Spleen (tissue), 11 donors: ENCODE results near the gene ANKRD6. TPM values are rescaled to one million over a fixed set of nuclear protein-coding genes. Genes with fewer than 3 reads are reported as not detected.

Experiments used
- DNase-seq: peaks from one replicate; pipeline ENCODE4 v3.0.0-alpha.2; 2020
- H3K27ac ChIP-seq, 8 donors: fragments of 200-600 bp; sonication (generic) in 7 of 8; 1 replicate in 4 of 8; 2 replicates in 4 of 8; pipeline versions ENCODE4 v1.5.0 to v1.8.0; 2016 to 2021; ENCODE audit warnings: inconsistent platforms in 4 of 8, mild to moderate bottlenecking in 4 of 8, moderate library complexity in 1 of 8
- H3K27me3 ChIP-seq, 7 donors: fragments of 200-600 bp; sonication (generic) in 6 of 7; replicated peaks in 1 of 7; 1 replicate in 4 of 7; 2 replicates in 3 of 7; pipeline versions ENCODE4 v1.5.0 to v1.8.0; 2016 to 2021; ENCODE audit warnings: inconsistent platforms in 3 of 7, mild to moderate bottlenecking in 1 of 7
- H3K36me3 ChIP-seq, 6 donors: fragments of 200-600 bp; sonication (generic) in 5 of 6; 1 replicate in 4 of 6; 2 replicates in 2 of 6; pipeline versions ENCODE4 v1.5.0 to v1.8.0; 2016 to 2021; ENCODE audit warnings: inconsistent platforms in 2 of 6
- H3K4me1 ChIP-seq, 6 donors: fragments of 200-600 bp; sonication (generic) in 5 of 6; 1 replicate in 3 of 6; 2 replicates in 3 of 6; pipeline versions ENCODE4 v1.5.0 to v1.8.0; 2016 to 2021; ENCODE audit warnings: inconsistent platforms in 3 of 6
- H3K4me3 ChIP-seq, 8 donors: fragments of 200-600 bp; sonication (generic) in 7 of 8; 1 replicate in 4 of 8; 2 replicates in 4 of 8; pipeline versions ENCODE4 v1.5.0 to v1.8.0; 2016 to 2021; ENCODE audit warnings: inconsistent platforms in 4 of 8, mild to moderate bottlenecking in 4 of 8, moderate library complexity in 2 of 8
- H3K9me3 ChIP-seq, 8 donors: fragments of 200-600 bp; sonication (generic) in 7 of 8; 1 replicate in 4 of 8; 2 replicates in 4 of 8; pipeline versions ENCODE4 v1.5.0 to v1.8.0; 2016 to 2021; ENCODE audit warnings: inconsistent platforms in 4 of 8
- CTCF ChIP-seq, 11 experiments: fragments of 200-600 bp in 7 of 11; fragments of 450-650 bp in 4 of 11; sonication (generic) in 4 of 11; IDR thresholded peaks in 8 of 11; conservative IDR thresholded peaks in 3 of 11; 1 replicate in 7 of 11; 2 replicates in 4 of 11; pipeline versions ENCODE4 v1.4.0 to v1.8.0; 2016 to 2021; ENCODE audit warnings: antibody characterized with exemption in 11 of 11, inconsistent platforms in 4 of 11, mild to moderate bottlenecking in 1 of 11
- POLR2A ChIP-seq, 3 donors: fragments of 450-650 bp; IDR thresholded peaks; one replicate each; pipeline ENCODE4 v1.5.1; 2017; ENCODE audit warnings: antibody characterized with exemption in 3 of 3, mild to moderate bottlenecking in 1 of 3
- POLR2AphosphoS5 ChIP-seq, 3 donors: sonication (generic); formaldehyde crosslinking; IDR thresholded peaks; one replicate each; pipeline ENCODE4 v1.5.1; 2017; ENCODE audit warnings: antibody characterized with exemption in 3 of 3
- WGBS, 5 donors: extraction: QIAGEN DNeasy Blood & Tissue Kit in 3 of 5; methylation state at CpG; one replicate each; pipeline versions ENCODE4 v1.1.5 to v1.1.7; 2013 to 2018; 5-methylcytosine and 5-hydroxymethylcytosine counted together
- intact Hi-C: fragments of 100-400 bp; cut with DNase I; formaldehyde crosslinking; loops from one replicate; pipeline ENCODE4 v1.15.0; 2023; ENCODE audit warnings: low total_unique reads
- polyA plus RNA-seq, 3 donors: library from polyadenylated mRNA; stranded (reverse); fragments of 200-250 nt; gene quantifications; one replicate each; pipeline ENCODE4 v1.2.1, GENCODE V29; 2013
- total RNA-seq, 7 donors: library from RNA; depleted of rRNA in 3 of 7; stranded (reverse); fragments of >200 nt in 3 of 7; fragmentation: NEBNext Ultra II Directional in 4 of 7; extraction: Animal tissue kit (Norgen Biotek cat#: 25700) in 4 of 7; gene quantifications; one replicate each; pipeline versions ENCODE4 v1.1.0 to v1.2.1, GENCODE V29; 2016 to 2021
- donor health status: healthy with polysubstance abuse.
- donor health status: DM: no; HTN: no; CAD: no; lungs with moderate emphysema.
- donor health status: DM: no; HTN: no; CAD: no.
- donor health status: Bipolar disorder and iron deficiency.
- donor health status: healthy.
- donor health status: DM: no; HTN: no; CAD: no.
- donor health status: DM: yes; HTN: yes; CAD: no.

The ANKRD6 gene
- total and polyA plus RNA-seq, 10 donors: 2.2 to 18.4 (median 7.7) TPM

DNA sequence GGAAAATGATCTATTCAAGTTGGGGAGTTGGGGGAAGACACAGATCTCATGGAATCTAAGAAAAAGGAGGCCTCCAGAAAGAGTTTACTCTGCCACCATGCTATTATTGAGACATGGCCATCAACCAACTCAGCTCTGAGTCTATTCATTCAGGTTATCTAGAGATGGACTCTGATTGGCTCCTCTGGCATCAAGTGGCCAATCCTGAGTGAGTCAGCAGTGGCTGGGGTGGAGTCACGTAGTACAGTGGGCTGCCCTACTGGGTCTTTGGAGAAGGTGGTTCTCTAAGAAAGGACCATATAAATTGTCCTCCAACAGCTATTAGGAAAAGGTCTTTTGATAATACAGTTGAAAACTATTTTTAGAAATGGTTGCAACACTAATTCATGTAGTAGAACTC lies 163.5 kb downstream of the ANKRD6 start:
- Histone ChIP-seq H3K4me3 (no peak overlapping the region), H3K27ac (peak overlapping the region in 3 of 8 donors; percentile 9 to 43 (median 10)), H3K36me3 (no peaks in the 10 kb centered on the region), H3K4me1 (peaks cover 0 to 18% (median 10%) of the 10 kb centered on the region in 6 donors), H3K9me3 (no peaks in the 10 kb centered on the region), H3K27me3 (no peaks in the 10 kb centered on the region)
- 91 to 100% (median 94%) methylated on average over 1 of the region's 1 CpG for WGBS, 5 donors
- no peak for DNase-seq
- TF ChIP-seq CTCF (IDR thresholded peaks at IDR 0.05 in 8 of 11, conservative IDR thresholded peaks at IDR 0.05 in 3 of 11) (no peak), POLR2AphosphoS5 (IDR thresholded peaks at IDR 0.05) (no peak), POLR2A (IDR thresholded peaks at IDR 0.05) (no peak)
- intact Hi-C loops: no loop called here

DNA sequence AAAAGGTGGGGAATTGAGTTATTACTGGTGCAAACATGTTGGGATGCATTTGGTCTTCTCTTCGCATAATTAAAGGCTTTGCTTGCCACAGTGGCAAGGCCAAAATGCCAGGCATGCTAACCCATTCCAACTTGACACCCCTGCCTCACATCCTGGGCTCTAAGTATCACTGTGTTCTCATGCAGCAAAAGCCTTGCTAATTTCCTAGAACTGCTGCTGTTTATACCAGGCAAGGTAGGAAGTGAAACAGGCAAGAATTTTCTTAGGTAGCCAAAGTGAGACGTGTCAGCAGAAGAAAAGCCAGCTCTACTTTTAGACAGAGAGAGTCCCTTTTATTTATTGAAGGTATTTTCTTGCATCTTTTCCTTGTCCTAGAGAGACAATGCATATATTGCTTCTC lies 164.4 kb downstream of the ANKRD6 start:
- 44 to 81% (median 60%) methylated on average over 2 of the region's 2 CpGs for WGBS, 5 donors
- TF ChIP-seq POLR2AphosphoS5 (IDR thresholded peaks at IDR 0.05) (no peak), POLR2A (IDR thresholded peaks at IDR 0.05) (no peak), CTCF (IDR thresholded peaks at IDR 0.05 in 8 of 11, conservative IDR thresholded peaks at IDR 0.05 in 3 of 11) (no peak)
- Histone ChIP-seq H3K36me3 (no peaks in the 10 kb centered on the region), H3K4me1 (peaks cover 0 to 18% (median 10%) of the 10 kb centered on the region in 6 donors), H3K27me3 (no peaks in the 10 kb centered on the region), H3K27ac (no peak overlapping the region), H3K4me3 (no peak overlapping the region), H3K9me3 (no peaks in the 10 kb centered on the region)
- no peak for DNase-seq
- intact Hi-C loops: no loop called here

- no peak for TF ChIP-seq POLR2AphosphoS5 (IDR thresholded peaks at IDR 0.05)
- no peak for TF ChIP-seq POLR2A (IDR thresholded peaks at IDR 0.05)
- TF ChIP-seq CTCF (IDR thresholded peaks at IDR 0.05 in 8 of 11, conservative IDR thresholded peaks at IDR 0.05 in 3 of 11): no peak
- Histone ChIP-seq H3K4me3 (no peak overlapping the region), H3K9me3 (no peaks in the 10 kb centered on the region), H3K27ac (no peak overlapping the region), H3K4me1 (peaks cover 0 to 18% (median 10%) of the 10 kb centered on the region in 6 donors), H3K27me3 (no peaks in the 10 kb centered on the region), H3K36me3 (no peaks in the 10 kb centered on the region)
- intact Hi-C loops: no loop called here
- DNase-seq: no peak
- 20 to 45% (median 32%) methylated on average over 3 of the region's 3 CpGs for WGBS, 5 donors
These were observed 165.0 kb downstream of the ANKRD6 start for GRCh38 chr6:89597988-89598387.

DNA sequence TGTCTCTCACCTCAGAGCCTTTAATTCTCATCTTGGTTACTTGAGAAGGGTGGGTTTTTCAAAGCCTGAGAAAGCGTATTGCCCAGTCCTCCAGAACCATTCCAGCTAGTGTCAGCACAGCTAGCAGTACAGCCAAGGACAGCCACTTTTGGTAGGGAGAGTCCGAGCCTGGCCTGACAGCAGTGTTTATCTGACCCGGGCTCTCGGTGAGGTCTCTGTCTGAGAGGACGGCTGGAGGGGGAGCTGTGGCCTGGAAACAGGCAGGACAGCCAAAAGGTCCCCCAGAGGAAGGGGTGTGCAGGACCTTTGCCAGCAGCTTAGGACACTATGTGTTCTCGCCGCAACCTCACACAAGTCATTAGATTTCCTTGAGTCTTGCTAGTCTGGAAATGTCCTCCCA lies 166.8 kb downstream of the ANKRD6 start:
- Histone ChIP-seq H3K4me1 (peaks cover 0 to 18% (median 10%) of the 10 kb centered on the region in 6 donors), H3K27ac (no peak overlapping the region), H3K4me3 (no peak overlapping the region), H3K9me3 (no peaks in the 10 kb centered on the region), H3K27me3 (no peaks in the 10 kb centered on the region), H3K36me3 (no peaks in the 10 kb centered on the region)
- no peak for DNase-seq
- 79 to 89% (median 87%) methylated on average over 7 of the region's 7 CpGs for WGBS, 5 donors
- no peak for TF ChIP-seq POLR2AphosphoS5 (IDR thresholded peaks at IDR 0.05)
- TF ChIP-seq CTCF (IDR thresholded peaks at IDR 0.05 in 8 of 11, conservative IDR thresholded peaks at IDR 0.05 in 3 of 11): no peak
- intact Hi-C loops: loop anchor here (10.0 kb wide), 2 partner anchors 165 to 615 kb away; partner anchors contain the start of gene ANKRD6
